B cell (primary cell): ENCODE results near the gene TEX101. TPM values are rescaled to one million over a fixed set of nuclear protein-coding genes. Genes with fewer than 3 reads are reported as not detected.
"Not testable (repeated sequence)": the region's sequence is repeated elsewhere in the genome, so short reads cannot be mapped to it uniquely, and the experiment has no call there.

Experiments used
- ATAC-seq: fragments of 200-7000 bp; cut with Tn5 transposase; one replicate; pipeline ENCODE4 v1.10.0; 2021; ENCODE audit warnings: low read depth, mild to moderate bottlenecking, moderate number of reproducible peaks, moderate library complexity
- CTCF ChIA-PET: fragments of 350-600 bp; sonication (Branson Sonifier 250); formaldehyde crosslinking; loops from one replicate; lab custom pipeline; 2021; ENCODE audit warnings: antibody characterized with exemption, inconsistent platforms; lab: Charles Lee
- POLR2A ChIA-PET: fragments of 350-600 bp; sonication (Branson Sonifier 250); formaldehyde crosslinking; loops from one replicate; lab custom pipeline; 2021; ENCODE audit warnings: antibody characterized with exemption; lab: Charles Lee
- DNase-seq: peaks from one replicate; pipeline ENCODE4 v3.0.0; 2013
- H2AFZ ChIP-seq: 2 replicates; pipeline ENCODE4 v1.6.1; 2012; ENCODE audit warnings: mild to moderate bottlenecking, low read depth, low read length; ENCODE audit not compliant: insufficient read depth, poor library complexity, severe bottlenecking
- H3K27ac ChIP-seq, 2 donors: 1 replicate in 1 of 2; 2 replicates in 1 of 2; pipeline ENCODE4 v1.5.1; 2012 to 2013; ENCODE audit warnings: low read length in 2 of 2, mild to moderate bottlenecking in 2 of 2, moderate library complexity in 1 of 2
- H3K27me3 ChIP-seq, 4 experiments: fragments of 200-600 bp in 1 of 4; sonication (generic) in 1 of 4; replicated peaks in 1 of 4; 1 replicate in 2 of 4; 2 replicates in 2 of 4; pipeline versions ENCODE4 v1.6.1 to v1.7.0; 2013 to 2016; ENCODE audit warnings: low read length in 3 of 4, mild to moderate bottlenecking in 2 of 4, mixed read lengths in 1 of 4, moderate library complexity in 1 of 4; ENCODE audit not compliant: insufficient read depth in 4 of 4, control insufficient read depth in 3 of 4; ENCODE audit errors: control extremely low read depth in 1 of 4
- H3K36me3 ChIP-seq, 2 experiments: replicated peaks in 1 of 2; 1 replicate in 1 of 2; 2 replicates in 1 of 2; pipeline versions ENCODE4 v1.6.1 to v1.7.1; 2013; ENCODE audit warnings: low read length in 1 of 2; ENCODE audit not compliant: insufficient read depth in 2 of 2, control insufficient read depth in 1 of 2; ENCODE audit errors: control extremely low read depth in 1 of 2, extremely low read depth in 1 of 2
- H3K4me1 ChIP-seq, 2 donors: fragments of 200-600 bp in 1 of 2; sonication (generic) in 1 of 2; 1 replicate in 1 of 2; 2 replicates in 1 of 2; pipeline versions ENCODE4 v1.5.1 to v1.6.1; 2013 to 2017; ENCODE audit warnings: low read length in 2 of 2; ENCODE audit not compliant: control insufficient read depth in 2 of 2, insufficient read depth in 2 of 2
- H3K4me2 ChIP-seq: replicated peaks from 2 replicates; pipeline ENCODE3; 2012; ENCODE audit warnings: mild to moderate bottlenecking, low read depth, low read length; ENCODE audit not compliant: poor library complexity, severe bottlenecking
- H3K4me3 ChIP-seq, 5 experiments: fragments of 200-600 bp in 1 of 5; sonication (generic) in 1 of 5; 1 replicate in 3 of 5; 2 replicates in 2 of 5; pipeline versions ENCODE4 v1.5.1 to v1.7.0; 2011 to 2016; ENCODE audit warnings: low read length in 4 of 5, mild to moderate bottlenecking in 4 of 5, low read depth in 2 of 5, control low read depth in 1 of 5, moderate library complexity in 1 of 5; ENCODE audit not compliant: insufficient read depth in 1 of 5; ENCODE audit errors: control extremely low read depth in 1 of 5, extremely low read depth in 1 of 5
- H3K79me2 ChIP-seq: fragments of 200-600 bp; sonication (generic); one replicate; pipeline ENCODE4 v1.6.0; 2016; ENCODE audit warnings: low read length; ENCODE audit not compliant: control insufficient read depth, insufficient read depth
- H3K9ac ChIP-seq: fragments of 200-600 bp; sonication (generic); 2 replicates; pipeline ENCODE4 v1.6.1; 2017; ENCODE audit warnings: mild to moderate bottlenecking, low read length, moderate library complexity
- H3K9me3 ChIP-seq, 3 donors: one replicate each; pipeline versions ENCODE4 v1.6.1 to v1.7.1; 2013; ENCODE audit warnings: low read length in 2 of 3; ENCODE audit not compliant: control insufficient read depth in 2 of 3, insufficient read depth in 1 of 3; ENCODE audit errors: control extremely low read depth in 1 of 3
- H4K20me1 ChIP-seq: 2 replicates; pipeline ENCODE4 v1.6.0; 2012; ENCODE audit warnings: mild to moderate bottlenecking, low read length; ENCODE audit not compliant: insufficient read depth, control insufficient read depth, poor library complexity, severe bottlenecking
- H3K27ac Mint-ChIP-seq: one replicate; pipeline ENCODE4 v1.8.0; 2021; ENCODE audit warnings: mixed read lengths
- H3K27me3 Mint-ChIP-seq: one replicate; pipeline ENCODE4 v1.8.0; 2021; ENCODE audit warnings: mixed read lengths
- H3K4me1 Mint-ChIP-seq: one replicate; pipeline ENCODE4 v1.8.0; 2021; ENCODE audit warnings: mixed read lengths
- H3K4me3 Mint-ChIP-seq: one replicate; pipeline ENCODE4 v1.8.0; 2021; ENCODE audit warnings: mixed read lengths
- H3K9me3 Mint-ChIP-seq: one replicate; pipeline ENCODE4 v1.8.0; 2022; ENCODE audit warnings: mixed read lengths; ENCODE audit not compliant: insufficient read depth
- EZH2 ChIP-seq: IDR thresholded peaks from 2 replicates; pipeline ENCODE4 v1.6.1; 2012; ENCODE audit warnings: borderline replicate concordance, low read depth, mild to moderate bottlenecking, moderate library complexity, low read length; ENCODE audit not compliant: insufficient read depth, poor library complexity, severe bottlenecking
- WGBS: methylation state at CpG from one replicate; pipeline ENCODE4 v1.1.5; 2013; ENCODE audit warnings: missing lambda C conversion rate; ENCODE audit not compliant: insufficient coverage; 5-methylcytosine and 5-hydroxymethylcytosine counted together
- intact Hi-C: fragments of 100-400 bp; cut with micrococcal nuclease; formaldehyde crosslinking; loops from one replicate; pipeline ENCODE4 v1.10.0; 2022
- polyA plus RNA-seq: library from polyadenylated mRNA; depleted of rRNA; stranded (reverse); fragments of >200 nt; gene quantifications from 2 replicates; pipeline ENCODE4 v1.2.3, GENCODE V29; 2012
- total RNA-seq, 2 donors: library from RNA; stranded (reverse); fragments of 120-200 nt in 1 of 2; gene quantifications; 1 replicate in 1 of 2; 2 replicates in 1 of 2; pipeline versions ENCODE4 v1.2.3 to v1.2.4, GENCODE V29; 2013 to 2022
- TF ChIP-seq, protein P1 (sequence below): fragments of 200-600 bp; IDR thresholded peaks from one replicate; pipeline ENCODE4 v1.8.0; 2022; ENCODE audit warnings: antibody characterized with exemption, mild to moderate bottlenecking

Gene TEX101
- total and polyA plus RNA-seq, 2 donors (not counting 1 experiment from before 2014, with no cell fraction given), result not detected

- H3K9me3 Mint-ChIP-seq, result no peaks in the 10 kb centered on the region
- Histone ChIP-seq H3K4me3 (no peak overlapping the region), H3K4me1 (peaks cover 18 to 21% of the 10 kb centered on the region in 2 donors), H3K27ac (no peak overlapping the region), H3K79me2 (no peaks in the 10 kb centered on the region), H3K9me3 (peaks cover 0 to 4% (median 0%) of the 10 kb centered on the region in 3 donors), H2AFZ (no peak overlapping the region), H3K9ac (no peak overlapping the region), H3K4me2 (no peak overlapping the region), H4K20me1 (no peaks in the 10 kb centered on the region), H3K27me3 (no peaks in the 10 kb centered on the region), H3K36me3 (no peaks in the 10 kb centered on the region)
- intact Hi-C loops, result loop anchor here (1.0 kb wide), 1 partner anchor 86 kb away; no protein-coding TSS in a partner anchor
- H3K27me3 Mint-ChIP-seq, result no peaks in the 10 kb centered on the region
- CTCF ChIA-PET, result interaction anchor here (1.7 to 10.1 kb wide), 3 partner anchors 13 to 376 kb away, joined by 12 to 127 read pairs (median 14); no protein-coding TSS in a partner anchor
- POLR2A ChIA-PET, result no interaction called here
- TF ChIP-seq, protein P1, sequence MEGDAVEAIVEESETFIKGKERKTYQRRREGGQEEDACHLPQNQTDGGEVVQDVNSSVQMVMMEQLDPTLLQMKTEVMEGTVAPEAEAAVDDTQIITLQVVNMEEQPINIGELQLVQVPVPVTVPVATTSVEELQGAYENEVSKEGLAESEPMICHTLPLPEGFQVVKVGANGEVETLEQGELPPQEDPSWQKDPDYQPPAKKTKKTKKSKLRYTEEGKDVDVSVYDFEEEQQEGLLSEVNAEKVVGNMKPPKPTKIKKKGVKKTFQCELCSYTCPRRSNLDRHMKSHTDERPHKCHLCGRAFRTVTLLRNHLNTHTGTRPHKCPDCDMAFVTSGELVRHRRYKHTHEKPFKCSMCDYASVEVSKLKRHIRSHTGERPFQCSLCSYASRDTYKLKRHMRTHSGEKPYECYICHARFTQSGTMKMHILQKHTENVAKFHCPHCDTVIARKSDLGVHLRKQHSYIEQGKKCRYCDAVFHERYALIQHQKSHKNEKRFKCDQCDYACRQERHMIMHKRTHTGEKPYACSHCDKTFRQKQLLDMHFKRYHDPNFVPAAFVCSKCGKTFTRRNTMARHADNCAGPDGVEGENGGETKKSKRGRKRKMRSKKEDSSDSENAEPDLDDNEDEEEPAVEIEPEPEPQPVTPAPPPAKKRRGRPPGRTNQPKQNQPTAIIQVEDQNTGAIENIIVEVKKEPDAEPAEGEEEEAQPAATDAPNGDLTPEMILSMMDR, result no peak
- TF ChIP-seq EZH2, result no peak
- no peak for DNase-seq
- peaks cover 33% of the 10 kb centered on the region for H3K4me1 Mint-ChIP-seq
- no peak overlapping the region for H3K4me3 Mint-ChIP-seq
- no peak overlapping the region for H3K27ac Mint-ChIP-seq
- 82% methylated on average over 2 of the region's 6 CpGs for WGBS
- ATAC-seq, result no peak
Observed at GRCh38 chr19:43433689-43434088, 19.0 kb downstream of the TEX101 start.

- no peak for ATAC-seq
- no peak overlapping the region for H2AFZ ChIP-seq
- Mint-ChIP-seq H3K4me3 (no peak overlapping the region), H3K9me3 (no peaks in the 10 kb centered on the region), H3K27me3 (no peaks in the 10 kb centered on the region), H3K4me1 (peaks cover 39% of the 10 kb centered on the region), H3K27ac (peak overlapping the region; percentile 10)
- peaks cover 22 to 28% of the 10 kb centered on the region in 2 donors for H3K4me1 ChIP-seq
- H3K27me3 ChIP-seq, result no peaks in the 10 kb centered on the region
- no peak overlapping the region for H3K9ac ChIP-seq
- no peaks in the 10 kb centered on the region for H4K20me1 ChIP-seq
- ChIA-PET POLR2A (interaction anchor here (0.7 kb wide), 1 partner anchor 19 kb away, joined by 9 read pairs; no protein-coding TSS in a partner anchor), CTCF (interaction anchor here (0.9 to 10.1 kb wide), 3 partner anchors 11 to 159 kb away, joined by 3 to 127 read pairs (median 12); no protein-coding TSS in a partner anchor)
- peaks cover 0 to 7% (median 0%) of the 10 kb centered on the region in 3 donors for H3K9me3 ChIP-seq
- no peak overlapping the region for H3K4me3 ChIP-seq
- H3K27ac ChIP-seq, result no peak overlapping the region
- DNase-seq, result no peak
- intact Hi-C loops, result no loop called here
- no peaks in the 10 kb centered on the region for H3K36me3 ChIP-seq
- TF ChIP-seq EZH2, result no peak
- TF ChIP-seq, protein P1, result no peak
- WGBS, result 93% methylated on average over 3 of the region's 3 CpGs
- no peak overlapping the region for H3K4me2 ChIP-seq
- H3K79me2 ChIP-seq, result no peaks in the 10 kb centered on the region
Observed at GRCh38 chr19:43435775-43436174, 21.1 kb downstream of the TEX101 start.

GRCh38 chr19:43437284-43437683 lies 22.6 kb downstream of the TEX101 start:
- H3K4me3 ChIP-seq, H2AFZ ChIP-seq: not testable (repeated sequence)

More at GRCh38 chr19:43437284-43437683, 22.6 kb downstream of the TEX101 start:
- H3K27ac ChIP-seq, H3K4me3 Mint-ChIP-seq, H3K36me3 ChIP-seq, H3K27me3 Mint-ChIP-seq, H3K9me3 ChIP-seq, H3K9ac ChIP-seq, H3K27me3 ChIP-seq, H3K4me2 ChIP-seq, H3K9me3 Mint-ChIP-seq, H3K79me2 ChIP-seq, intact Hi-C loops, H4K20me1 ChIP-seq, POLR2A ChIA-PET, DNase-seq, ATAC-seq: not testable (repeated sequence)
- 100% methylated on average over 3 of the region's 11 CpGs for WGBS
- peaks cover 22 to 28% of the 10 kb centered on the region in 2 donors for H3K4me1 ChIP-seq
- Mint-ChIP-seq H3K4me1 (peaks cover 38% of the 10 kb centered on the region), H3K27ac (peak overlapping the region; percentile 53)
- CTCF ChIA-PET, result interaction anchor here (10.1 kb wide), 1 partner anchor 82 kb away, joined by 127 read pairs; no protein-coding TSS in a partner anchor
